GM04503 (cell line): ENCODE results near the gene CARD9.

Experiments used
- DNase-seq: peaks from one replicate; pipeline ENCODE4 v3.0.0-alpha.2; 2012; ENCODE audit warnings: low read depth

CARD9 gene

GRCh38 chr9:136401173-136401922 lies 27.9 kb upstream of the CARD9 start:
- no peak for DNase-seq

- DNase-seq: no peak
Observed at GRCh38 chr9:136400038-136400834, 26.8 kb upstream of the CARD9 start, which contains the start of gene SNAPC4. Gene SNAPC4 (minus strand): TSS chr9:136400170. CDS start chr9:136398428, 1,742 bp downstream.

GRCh38 chr9:136399176-136400037 lies 25.9 kb upstream of the CARD9 start:
- no peak for DNase-seq

- DNase-seq: no peak
Observed at GRCh38 chr9:136398286-136398685, 24.8 kb upstream of the CARD9 start.

- no peak for DNase-seq
Observed at GRCh38 chr9:136397643-136398042, 24.2 kb upstream of the CARD9 start.

- no peak for DNase-seq
Observed at GRCh38 chr9:136396219-136396515, 22.7 kb upstream of the CARD9 start.

- DNase-seq: no peak
Observed at GRCh38 chr9:136395345-136396218, 22.1 kb upstream of the CARD9 start.

GRCh38 chr9:136395020-136395340 lies 21.5 kb upstream of the CARD9 start:
- DNase-seq: no peak

- DNase-seq: no peak
Observed at GRCh38 chr9:136394312-136395019, 21.0 kb upstream of the CARD9 start.

- DNase-seq: no peak
Observed at GRCh38 chr9:136393531-136393930, 20.1 kb upstream of the CARD9 start.

GRCh38 chr9:136392538-136393449 lies 19.3 kb upstream of the CARD9 start:
- DNase-seq: no peak

- no peak for DNase-seq
Observed at GRCh38 chr9:136391737-136392537, 18.5 kb upstream of the CARD9 start.

- DNase-seq: no peak
Observed at GRCh38 chr9:136389396-136389795, 15.9 kb upstream of the CARD9 start.

- DNase-seq: no peak
Observed at GRCh38 chr9:136387217-136387616, 13.7 kb upstream of the CARD9 start.

GRCh38 chr9:136386018-136386417 lies 12.5 kb upstream of the CARD9 start:
- no peak for DNase-seq

- no peak for DNase-seq
Observed at GRCh38 chr9:136385015-136385414, 11.5 kb upstream of the CARD9 start.

GRCh38 chr9:136383436-136383835 lies 10.0 kb upstream of the CARD9 start:
- DNase-seq: no peak

GRCh38 chr9:136381966-136382513 lies 8.6 kb upstream of the CARD9 start:
- DNase-seq: no peak

- DNase-seq: no peak
Observed at GRCh38 chr9:136381311-136381710, 7.8 kb upstream of the CARD9 start.
